ENCODE data around the gene ARL5C.

GRCh38 chr17:39169101-39169500 lies 3.1 kb upstream of the ARL5C start:
- TF ChIP-seq POLR2A (IDR thresholded peaks at IDR 0.05; ENCODE audit: low read depth, low read length) (no peak), POLR2AphosphoS5 (IDR thresholded peaks at IDR 0.05; ENCODE audit: low read depth, low read length) (no peak), TAF1 (IDR thresholded peaks at IDR 0.05; ENCODE audit: borderline replicate concordance, low read depth, low read length) (no peak)

Measured in GM12892 (cell line).